GM12891 (cell line): ENCODE measurements around the gene CCDC33.

ENCODE experiments used
- DNase-seq: peaks from one replicate; pipeline ENCODE4 v3.0.0; 2011; ENCODE audit warnings: low spot score; ENCODE audit not compliant: insufficient read length
- FAIRE-seq: peaks from 2 replicates; lab custom pipeline; 2011; peaks lifted over from hg19 to GRCh38; lab: Jason Lieb, UNC
- PAX5 ChIP-seq: IDR thresholded peaks from 2 replicates; pipeline ENCODE4 v1.6.1; 2011; ENCODE audit warnings: low read length, moderate library complexity, mild to moderate bottlenecking; ENCODE audit not compliant: insufficient read depth, severe bottlenecking
- POLR2A ChIP-seq: IDR thresholded peaks from 2 replicates; pipeline ENCODE4 v1.6.1; 2011; ENCODE audit warnings: low read depth, low read length, control low read depth
- POLR2AphosphoS5 ChIP-seq: IDR thresholded peaks from 2 replicates; pipeline ENCODE4 v1.6.1; 2011; ENCODE audit warnings: low read depth, low read length, control low read depth
- POU2F2 ChIP-seq: IDR thresholded peaks from 2 replicates; pipeline ENCODE4 v1.6.1; 2011; ENCODE audit warnings: low read depth, mild to moderate bottlenecking, control low read depth, low read length, moderate library complexity
- SPI1 ChIP-seq: IDR thresholded peaks from 2 replicates; pipeline ENCODE4 v1.6.1; 2011; ENCODE audit warnings: low read depth, low read length, control low read depth
- TAF1 ChIP-seq: IDR thresholded peaks from 2 replicates; pipeline ENCODE4 v1.6.1; 2011; ENCODE audit warnings: low read depth, low read length, control low read depth

The CCDC33 gene

GRCh38 chr15:74317820-74318375 is 81.8 kb downstream of the CCDC33 start:
- no peak for DNase-seq
- TF ChIP-seq POLR2AphosphoS5 (no peak), PAX5 (no peak), SPI1 (no peak), POU2F2 (no peak), POLR2A (no peak), TAF1 (no peak)
- FAIRE-seq, result peak; percentile 31

GRCh38 chr15:74318376-74319137 is 82.4 kb downstream of the CCDC33 start:
- FAIRE-seq (peak; percentile 59), DNase-seq (no peak)
- TF ChIP-seq POLR2AphosphoS5, result no peak
- TF ChIP-seq SPI1, result peak; percentile 79
- TF ChIP-seq TAF1, result no peak

- TF ChIP-seq PAX5 (no peak), POU2F2 (no peak), POLR2AphosphoS5 (no peak), POLR2A (no peak)
- DNase-seq, result no peak
- no peak for FAIRE-seq
These were observed 83.0 kb downstream of the CCDC33 start for GRCh38 chr15:74319138-74319460.

GRCh38 chr15:74319596-74320351 is 83.6 kb downstream of the CCDC33 start:
- FAIRE-seq, result peak; percentile 23
- no peak for DNase-seq
- TF ChIP-seq TAF1, result no peak
- TF ChIP-seq SPI1, result no peak
- TF ChIP-seq POLR2A, result no peak
- no peak for TF ChIP-seq POU2F2
- no peak for TF ChIP-seq POLR2AphosphoS5
- no peak for TF ChIP-seq PAX5

GRCh38 chr15:74320352-74321247 is 84.5 kb downstream of the CCDC33 start:
- peak; percentile 89 for FAIRE-seq

GRCh38 chr15:74322558-74323180 is 86.5 kb downstream of the CCDC33 start:
- FAIRE-seq (peak; percentile 96), DNase-seq (peak; percentile 81)
- no peak for TF ChIP-seq PAX5
- no peak for TF ChIP-seq TAF1
- no peak for TF ChIP-seq SPI1
- TF ChIP-seq POLR2AphosphoS5, result no peak
- peak; percentile 79; the same call in 1 of the 2 replicates for TF ChIP-seq POU2F2
- TF ChIP-seq POLR2A, result no peak

More at GRCh38 chr15:74320352-74321247, 84.5 kb downstream of the CCDC33 start:
- no peak for DNase-seq
- TF ChIP-seq PAX5 (no peak), POLR2AphosphoS5 (no peak), POLR2A (no peak), TAF1 (no peak), POU2F2 (no peak), SPI1 (no peak)

- DNase-seq, result no peak
- FAIRE-seq, result no peak
- TF ChIP-seq POU2F2 (no peak), POLR2A (no peak), PAX5 (no peak)
These were observed 88.6 kb downstream of the CCDC33 start for GRCh38 chr15:74324714-74325113.

GRCh38 chr15:74326746-74327145 is 90.6 kb downstream of the CCDC33 start:
- no peak for FAIRE-seq
- TF ChIP-seq TAF1 (no peak), POLR2A (no peak), POLR2AphosphoS5 (no peak), SPI1 (no peak), POU2F2 (no peak), PAX5 (no peak)

More at GRCh38 chr15:74326746-74327145, 90.6 kb downstream of the CCDC33 start:
- DNase-seq, result no peak
